ENCODE measurements around the gene LIN54. TPM values are rescaled to one million over a fixed set of nuclear protein-coding genes. Genes with fewer than 3 reads are reported as not detected.

The LIN54 gene
- total and polyA plus RNA-seq, 2 of the 4 experiments (the other 2 are of a cell fraction) = 5.3 to 26.9 TPM

- H3K36me3 ChIP-seq (ENCODE audit: control insufficient read depth, insufficient read depth, low read length) = peaks cover 6% of the 10 kb centered on the region
- ChIA-PET CTCF (no interaction called here), POLR2A (ENCODE audit: unreplicated experiment) (no interaction called here)
- H3K4me1 ChIP-seq (ENCODE audit: control insufficient read depth, insufficient read depth, low read length) = no peaks in the 10 kb centered on the region
- H4K20me1 ChIP-seq (ENCODE audit: insufficient read depth, low read length) = no peaks in the 10 kb centered on the region
- DNase-seq = no peak
- no peak overlapping the region for H2BK20ac ChIP-seq (ENCODE audit: low read depth, low read length)
- H3K27ac ChIP-seq (ENCODE audit: insufficient read depth, low read length) = no peak overlapping the region
- peaks cover 5% of the 10 kb centered on the region; the same call in 1 of the 2 replicates for H3K9me1 ChIP-seq (ENCODE audit: insufficient read depth, low read length)
- H2AFZ ChIP-seq (replicated peaks; ENCODE audit: low read length, poor library complexity) = no peak overlapping the region
- ATAC-seq (ENCODE audit: low read depth) = no peak
- no peak overlapping the region for H3K4me3 ChIP-seq (ENCODE audit: insufficient read depth, low read depth, low read length)
- no peak overlapping the region for H2AK5ac ChIP-seq (ENCODE audit: low read depth, low read length)
- H3K56ac ChIP-seq (ENCODE audit: extremely low read depth, insufficient read depth, low read length) = no peak overlapping the region
- H4K8ac ChIP-seq (ENCODE audit: low read depth in 2 of 2, low read length in 2 of 2) = no peak overlapping the region
- H4K91ac ChIP-seq (ENCODE audit: insufficient read depth, low read depth, low read length) = no peak overlapping the region
- WGBS, 2 experiments (ENCODE audit: extremely low coverage in 2 of 2, insufficient read length in 1 of 2) = 100% methylated on average over 1 of the region's 2 CpGs; no CpG with 5 or more reads in 1 of the 2 experiments
- no peak overlapping the region for H4K5ac ChIP-seq (ENCODE audit: low read depth, low read length)
- H2BK5ac ChIP-seq (ENCODE audit: low read depth, low read length, poor library complexity, severe bottlenecking) = no peak overlapping the region
- no peak overlapping the region for H3K4ac ChIP-seq (ENCODE audit: low read depth, low read length)
- TF ChIP-seq RFX5 (IDR thresholded peaks at IDR 0.05; ENCODE audit: low read depth, low read length) (no peak), ELK1 (IDR thresholded peaks at IDR 0.05; ENCODE audit: borderline replicate concordance, low read depth, low read length) (no peak), NFE2L2 (IDR thresholded peaks at IDR 0.05; ENCODE audit: low read depth, low read length) (no peak), RCOR1 (IDR thresholded peaks at IDR 0.05; ENCODE audit: insufficient replicate concordance, low read length) (no peak), FOS (IDR thresholded peaks at IDR 0.05; ENCODE audit: low read depth, low read length) (no peak), CHD1 (IDR thresholded peaks at IDR 0.05; ENCODE audit: low read depth, low read length) (no peak), MAZ (IDR thresholded peaks at IDR 0.05; ENCODE audit: borderline replicate concordance, low read depth, low read length) (no peak), CEBPB (IDR thresholded peaks at IDR 0.05; ENCODE audit: low read depth, low read length) (no peak), RAD21 (IDR thresholded peaks at IDR 0.05; ENCODE audit: low read length) (no peak), MAFK (IDR thresholded peaks at IDR 0.05; ENCODE audit: low read depth, low read length) (no peak), SMC3 (IDR thresholded peaks at IDR 0.05; ENCODE audit: low read depth, low read length) (no peak), POLR2A (IDR thresholded peaks at IDR 0.05; ENCODE audit: low read depth, low read length) (no peak)
- H3K27me3 ChIP-seq (ENCODE audit: control insufficient read depth, insufficient read depth, low read length) = no peaks in the 10 kb centered on the region
- no TSS peak for BruUV-seq (replicated peaks)
- dilution Hi-C loops (cut with HindIII; ENCODE audit: low sequenced_read_pairs, unreplicated experiment) = no loop called here
- no peak overlapping the region for H3K9ac ChIP-seq (ENCODE audit: low read depth, low read length)
- H3K14ac ChIP-seq (replicated peaks; ENCODE audit: low read depth, low read length) = no peak overlapping the region
- H3K9me3 ChIP-seq (ENCODE audit: control insufficient read depth, insufficient read depth, low read length) = no peaks in the 10 kb centered on the region
- peaks cover under 1 to 13% of the 10 kb centered on the region in 2 experiments; a peak in 3 of 4 replicates for H3K79me1 ChIP-seq (ENCODE audit: low read depth in 1 of 2, low read length in 2 of 2)
- no peak overlapping the region for H3K18ac ChIP-seq (ENCODE audit: low read depth, low read length)
- no peak overlapping the region for H3K4me2 ChIP-seq (ENCODE audit: low read depth, low read length)
- intact Hi-C loops (cut with micrococcal nuclease) = no loop called here
- no peak overlapping the region for H2AK9ac ChIP-seq (replicated peaks; ENCODE audit: low read depth, low read length, poor library complexity)
- H3K23ac ChIP-seq (ENCODE audit: low read depth, low read length) = no peak overlapping the region
- H2BK120ac ChIP-seq (ENCODE audit: low read depth, low read length) = no peak overlapping the region
- in situ Hi-C loops (cut with MboI; ENCODE audit: low sequenced_read_pairs) = no loop called here
- H2BK15ac ChIP-seq (ENCODE audit: low read depth, low read length) = no peak overlapping the region
Observed at GRCh38 chr4:82965763-82966162, 44.9 kb downstream of the LIN54 start.

All from IMR-90 (cell line).